Loucy (cell line): ENCODE measurements around the gene NTRK1.

ENCODE experiments used
- H2AFZ ChIP-seq: fragments of 200-600 bp; sonication (generic); 2 replicates; pipeline ENCODE4 v1.6.0; 2016; ENCODE audit warnings: antibody characterized with exemption, mild to moderate bottlenecking, low read length, moderate library complexity
- H3F3A ChIP-seq: fragments of 200-600 bp; 2 replicates; pipeline ENCODE4 v1.6.0; 2016; ENCODE audit warnings: antibody characterized with exemption, low read depth, mild to moderate bottlenecking
- H3K27me3 ChIP-seq: fragments of 200-600 bp; sonication (generic); 2 replicates; pipeline ENCODE4 v1.6.1; 2014; ENCODE audit warnings: low read length, mild to moderate bottlenecking; ENCODE audit not compliant: insufficient read depth, poor library complexity, severe bottlenecking
- H3K36me3 ChIP-seq: fragments of 200-600 bp; sonication (generic); 2 replicates; pipeline ENCODE4 v1.6.1; 2016; ENCODE audit warnings: low read length; ENCODE audit not compliant: insufficient read depth
- H3K4me1 ChIP-seq: fragments of 200-600 bp; sonication (generic); 2 replicates; pipeline ENCODE4 v1.5.1; 2014; ENCODE audit warnings: low read length, mild to moderate bottlenecking; ENCODE audit not compliant: insufficient read depth, poor library complexity, severe bottlenecking
- H3K4me2 ChIP-seq: fragments of 200-600 bp; sonication (generic); 2 replicates; pipeline ENCODE4 v1.6.0; 2014; ENCODE audit warnings: antibody characterized with exemption, low read length, low read depth, mild to moderate bottlenecking; ENCODE audit not compliant: poor library complexity, severe bottlenecking
- H3K4me3 ChIP-seq: fragments of 200-600 bp; sonication (generic); 2 replicates; pipeline ENCODE4 v1.5.1; 2014; ENCODE audit warnings: low read length, mild to moderate bottlenecking, mixed read lengths; ENCODE audit not compliant: poor library complexity, severe bottlenecking
- H3K79me2 ChIP-seq: fragments of 200-600 bp; sonication (generic); 2 replicates; pipeline ENCODE4 v1.6.1; 2014; ENCODE audit warnings: low read length; ENCODE audit not compliant: insufficient read depth
- H3K9ac ChIP-seq: fragments of 200-600 bp; sonication (generic); 2 replicates; pipeline ENCODE4 v1.6.0; 2014; ENCODE audit warnings: mild to moderate bottlenecking, low read depth, low read length, moderate library complexity; ENCODE audit not compliant: poor library complexity, severe bottlenecking
- H3K9me2 ChIP-seq: fragments of 200-600 bp; sonication (generic); replicated peaks from 2 replicates; pipeline ENCODE4 v1.6.1; 2016; ENCODE audit warnings: low read depth, low read length, mixed read lengths
- H3K9me3 ChIP-seq: fragments of 200-600 bp; sonication (generic); 2 replicates; pipeline ENCODE4 v1.6.1; 2014; ENCODE audit warnings: mild to moderate bottlenecking, antibody characterized with exemption, low read length, low read depth; ENCODE audit not compliant: insufficient read depth
- H4K20me1 ChIP-seq: fragments of 200-600 bp; sonication (generic); 2 replicates; pipeline ENCODE4 v1.6.0; 2014; ENCODE audit warnings: antibody characterized with exemption, low read length, mild to moderate bottlenecking; ENCODE audit not compliant: insufficient read depth, poor library complexity, severe bottlenecking
- CTCF ChIP-seq: fragments of 200-600 bp; sonication (generic); conservative IDR thresholded peaks from 2 replicates; pipeline ENCODE4 v1.5.1; 2014; ENCODE audit warnings: mild to moderate bottlenecking, antibody characterized with exemption, low read length
- EZH2phosphoT487 ChIP-seq: fragments of 200-600 bp; IDR thresholded peaks from 2 replicates; pipeline ENCODE4 v1.6.1; 2018; ENCODE audit warnings: antibody characterized with exemption, mild to moderate bottlenecking, moderate library complexity, borderline replicate concordance

NTRK1 gene

GRCh38 chr1:156826630-156827029 lies 34.0 kb upstream of the NTRK1 start:
- no peak overlapping the region for H2AFZ ChIP-seq
- H3K27me3 ChIP-seq: no peaks in the 10 kb centered on the region
- H3K4me1 ChIP-seq: no peaks in the 10 kb centered on the region
- H3K9ac ChIP-seq: no peak overlapping the region
- no peaks in the 10 kb centered on the region for H3K36me3 ChIP-seq
- H3K4me3 ChIP-seq: no peak overlapping the region
- H3F3A ChIP-seq: no peaks in the 10 kb centered on the region
- no peak for TF ChIP-seq CTCF
- no peak for TF ChIP-seq EZH2phosphoT487
- no peaks in the 10 kb centered on the region for H4K20me1 ChIP-seq
- no peaks in the 10 kb centered on the region for H3K79me2 ChIP-seq
- no peaks in the 10 kb centered on the region for H3K9me2 ChIP-seq
- H3K4me2 ChIP-seq: no peak overlapping the region
- no peaks in the 10 kb centered on the region for H3K9me3 ChIP-seq

GRCh38 chr1:156828400-156829124 lies 32.1 kb upstream of the NTRK1 start:
- no peaks in the 10 kb centered on the region for H3K79me2 ChIP-seq
- H4K20me1 ChIP-seq: no peaks in the 10 kb centered on the region
- no peak overlapping the region for H3K9ac ChIP-seq
- no peaks in the 10 kb centered on the region for H3K36me3 ChIP-seq
- H3K9me3 ChIP-seq: no peaks in the 10 kb centered on the region
- TF ChIP-seq CTCF (no peak), EZH2phosphoT487 (no peak)
- no peaks in the 10 kb centered on the region for H3F3A ChIP-seq
- H3K27me3 ChIP-seq: no peaks in the 10 kb centered on the region
- no peak overlapping the region for H3K4me3 ChIP-seq
- H3K4me2 ChIP-seq: no peak overlapping the region
- H3K4me1 ChIP-seq: no peaks in the 10 kb centered on the region
- H3K9me2 ChIP-seq: no peaks in the 10 kb centered on the region
- H2AFZ ChIP-seq: no peak overlapping the region

DNA sequence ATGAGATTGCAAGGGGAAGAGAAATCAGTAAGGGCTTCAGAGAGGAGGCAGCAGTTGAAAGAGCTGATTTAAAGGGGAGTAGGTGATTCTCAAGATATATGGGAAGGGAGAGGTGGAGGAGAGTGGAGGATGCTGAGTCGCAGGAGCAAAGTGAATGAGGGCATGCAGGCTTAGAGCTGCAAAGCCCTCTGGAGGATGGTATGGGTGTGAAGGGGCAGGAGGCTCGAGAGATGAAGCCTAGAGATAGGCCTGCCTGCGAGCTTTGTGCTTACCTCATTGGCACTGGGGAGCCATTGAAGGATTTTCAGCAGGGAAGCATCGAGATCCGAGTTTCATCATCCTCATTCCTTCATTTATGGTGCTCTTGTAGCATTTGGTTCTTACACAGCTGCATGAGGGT lies 28.2 kb upstream of the NTRK1 start:
- Histone ChIP-seq H3F3A (no peaks in the 10 kb centered on the region), H3K9me3 (no peaks in the 10 kb centered on the region), H3K79me2 (no peaks in the 10 kb centered on the region), H3K9ac (no peak overlapping the region), H3K4me2 (no peak overlapping the region), H3K9me2 (no peaks in the 10 kb centered on the region), H2AFZ (no peak overlapping the region), H3K4me3 (no peak overlapping the region), H3K27me3 (no peaks in the 10 kb centered on the region), H3K36me3 (no peaks in the 10 kb centered on the region), H3K4me1 (no peaks in the 10 kb centered on the region), H4K20me1 (no peaks in the 10 kb centered on the region)
- TF ChIP-seq CTCF (no peak), EZH2phosphoT487 (no peak)
